Duodenal mucosa (tissue), 2 donors: ENCODE measurements around the gene CYP2B6.

ENCODE experiments used
- H3K27ac ChIP-seq: one replicate; pipeline ENCODE4 v1.7.0; 2013; ENCODE audit warnings: low read depth, low read length
- H3K27me3 ChIP-seq, 2 donors: one replicate each; pipeline ENCODE4 v1.7.0; 2013; ENCODE audit warnings: low read length in 2 of 2, control low read depth in 1 of 2; ENCODE audit not compliant: insufficient read depth in 2 of 2, control insufficient read depth in 1 of 2
- H3K36me3 ChIP-seq, 2 donors: one replicate each; pipeline ENCODE4 v1.7.0; 2013; ENCODE audit warnings: low read length in 2 of 2, control low read depth in 1 of 2; ENCODE audit not compliant: insufficient read depth in 2 of 2, control insufficient read depth in 1 of 2
- H3K4me1 ChIP-seq, 2 donors: one replicate each; pipeline ENCODE4 v1.7.0; 2013; ENCODE audit warnings: low read length in 2 of 2, control low read depth in 1 of 2; ENCODE audit not compliant: insufficient read depth in 2 of 2, control insufficient read depth in 1 of 2
- H3K4me3 ChIP-seq, 2 donors: one replicate each; pipeline ENCODE4 v1.7.0; 2013; ENCODE audit warnings: low read length in 2 of 2, low read depth in 1 of 2
- H3K9ac ChIP-seq, 2 donors: one replicate each; pipeline ENCODE4 v1.7.0; 2013; ENCODE audit warnings: low read length in 2 of 2, low read depth in 1 of 2
- H3K9me3 ChIP-seq, 2 donors: one replicate each; pipeline ENCODE4 v1.7.0; 2013; ENCODE audit warnings: low read length in 2 of 2, control low read depth in 1 of 2; ENCODE audit not compliant: control insufficient read depth in 1 of 2

Gene CYP2B6

DNA sequence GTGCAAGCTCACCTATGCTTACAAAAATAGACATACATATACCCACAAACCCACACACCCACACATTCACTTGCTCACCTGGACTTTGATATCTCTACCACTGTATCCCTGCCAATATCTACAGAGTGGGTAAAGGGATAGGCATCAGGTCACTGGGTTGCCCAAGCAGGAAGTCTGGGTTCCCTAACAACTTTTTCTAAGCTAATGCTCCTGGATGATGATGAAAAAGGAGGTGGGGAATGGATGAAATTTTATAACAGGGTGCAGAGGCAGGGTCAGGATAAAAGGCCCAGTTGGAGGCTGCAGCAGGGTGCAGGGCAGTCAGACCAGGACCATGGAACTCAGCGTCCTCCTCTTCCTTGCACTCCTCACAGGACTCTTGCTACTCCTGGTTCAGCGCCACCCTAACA is at the start of gene CYP2B6:
CYP2B6 (plus strand) TSS at position 311 of the 410 bp plus-strand sequence; CDS start at position 335, 24 bp downstream.
- Histone ChIP-seq H3K4me3 (no peak within 1 kb of the TSS), H3K27me3 (no peaks in the 10 kb centered on the region), H3K4me1 (peaks cover 7 to 13% of the 10 kb centered on the region in 2 donors), H3K9ac (no peak within 1 kb of the TSS), H3K9me3 (peaks cover 0 to 3% of the 10 kb centered on the region in 2 donors), H3K36me3 (no peaks in the 10 kb centered on the region), H3K27ac (no peak within 1 kb of the TSS)

DNA sequence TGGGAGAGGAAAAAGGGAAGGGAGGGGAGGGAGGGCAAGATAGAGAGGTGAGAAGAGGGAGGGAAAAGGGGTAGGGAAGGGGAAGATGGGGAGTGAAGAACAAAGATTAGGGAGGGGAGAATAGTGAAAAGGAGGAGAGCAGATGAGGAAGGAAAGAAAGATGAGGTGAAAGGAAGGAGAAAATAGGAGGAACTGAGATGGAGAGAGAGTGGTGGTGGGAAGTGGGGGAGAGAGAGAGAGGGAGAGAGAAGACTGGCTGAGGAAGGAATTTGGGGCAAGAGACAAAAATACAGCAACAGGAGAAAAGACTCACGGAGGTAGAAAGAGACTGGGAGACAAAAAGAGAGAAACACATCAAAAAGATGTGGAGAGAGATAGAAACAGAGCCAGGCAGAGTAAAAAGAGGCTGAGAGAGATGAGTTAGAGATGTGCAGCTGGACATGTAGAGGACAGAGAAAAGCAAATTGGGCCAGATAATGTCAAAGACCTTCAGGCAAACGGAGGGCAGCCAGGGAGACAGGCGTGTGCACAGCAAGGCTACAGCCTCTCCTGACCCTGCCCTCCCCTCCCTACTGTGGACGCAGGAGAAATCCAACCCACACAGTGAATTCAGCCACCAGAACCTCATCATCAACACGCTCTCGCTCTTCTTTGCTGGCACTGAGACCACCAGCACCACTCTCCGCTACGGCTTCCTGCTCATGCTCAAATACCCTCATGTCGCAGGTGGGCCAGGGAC is 49.4 kb upstream of the CYP2B6 start:
- Histone ChIP-seq H3K4me3 (no peak overlapping the region), H3K4me1 (no peaks in the 10 kb centered on the region), H3K27ac (no peak overlapping the region)

GRCh38 chr19:40945645-40946044 is 45.4 kb upstream of the CYP2B6 start:
- Histone ChIP-seq H3K27ac (no peak overlapping the region), H3K4me1 (no peaks in the 10 kb centered on the region), H3K9me3 (no peaks in the 10 kb centered on the region), H3K27me3 (no peaks in the 10 kb centered on the region), H3K4me3 (no peak overlapping the region), H3K9ac (no peak overlapping the region), H3K36me3 (no peaks in the 10 kb centered on the region)

More for the DNA sequence above, 49.4 kb upstream of the CYP2B6 start:
- Histone ChIP-seq H3K9ac (no peak overlapping the region), H3K27me3 (no peaks in the 10 kb centered on the region), H3K36me3 (no peaks in the 10 kb centered on the region), H3K9me3 (no peaks in the 10 kb centered on the region)

DNA sequence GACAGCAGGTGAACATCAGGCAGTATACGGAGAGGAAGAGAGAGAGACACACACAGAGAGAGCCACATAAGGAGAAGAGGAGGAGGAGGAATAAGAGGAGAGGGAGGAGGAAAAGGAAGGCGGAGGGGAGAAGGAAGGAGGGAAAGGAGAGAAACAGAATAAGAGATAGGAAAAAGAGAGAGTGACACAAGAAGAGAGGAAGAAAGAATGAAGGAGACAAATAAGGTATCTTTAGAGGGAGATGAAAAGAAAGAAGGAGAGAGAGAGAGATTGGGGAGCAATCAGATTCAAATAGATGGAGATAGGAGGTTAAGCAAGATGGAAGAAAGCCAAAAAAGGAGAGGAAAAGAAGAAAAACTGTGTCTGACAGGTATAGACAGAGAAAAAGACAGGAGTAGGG is 44.0 kb upstream of the CYP2B6 start:
- no peak overlapping the region for H3K9ac ChIP-seq
- no peak overlapping the region for H3K4me3 ChIP-seq
- H3K27ac ChIP-seq: no peak overlapping the region
- no peaks in the 10 kb centered on the region for H3K9me3 ChIP-seq
- H3K36me3 ChIP-seq: no peaks in the 10 kb centered on the region
- H3K27me3 ChIP-seq: no peaks in the 10 kb centered on the region
- no peaks in the 10 kb centered on the region for H3K4me1 ChIP-seq

DNA sequence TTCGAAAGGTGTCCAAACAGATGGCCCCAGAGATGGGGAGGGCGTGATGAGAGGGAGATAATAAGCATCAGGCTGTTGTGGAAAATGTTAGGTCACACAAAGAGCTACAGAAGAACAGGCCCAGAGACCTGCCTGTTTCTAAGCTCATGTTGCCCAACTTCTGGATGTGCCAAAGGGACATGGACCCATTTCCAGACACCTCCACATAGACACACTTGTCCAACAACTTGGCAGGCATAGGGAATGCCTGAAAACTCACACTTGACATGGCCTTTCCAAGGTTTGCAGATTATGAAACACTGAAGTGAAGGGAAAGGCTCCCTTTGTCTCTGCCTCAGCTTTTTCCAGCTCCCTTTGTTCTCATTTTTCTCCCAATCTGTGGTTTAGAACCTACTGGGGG is 43.5 kb upstream of the CYP2B6 start:
- H3K27ac ChIP-seq: no peak overlapping the region
- no peaks in the 10 kb centered on the region for H3K27me3 ChIP-seq
- no peak overlapping the region for H3K9ac ChIP-seq
- H3K9me3 ChIP-seq: peaks cover 0 to 3% of the 10 kb centered on the region in 2 donors
- H3K4me3 ChIP-seq: no peak overlapping the region
- no peaks in the 10 kb centered on the region for H3K4me1 ChIP-seq
- no peaks in the 10 kb centered on the region for H3K36me3 ChIP-seq

- no peaks in the 10 kb centered on the region for H3K27me3 ChIP-seq
- no peaks in the 10 kb centered on the region for H3K4me1 ChIP-seq
- H3K9me3 ChIP-seq: peaks cover 9 to 12% of the 10 kb centered on the region in 2 donors
- no peak overlapping the region for H3K4me3 ChIP-seq
- no peaks in the 10 kb centered on the region for H3K36me3 ChIP-seq
- H3K27ac ChIP-seq: no peak overlapping the region
- no peak overlapping the region for H3K9ac ChIP-seq
These were observed 42.3 kb upstream of the CYP2B6 start for GRCh38 chr19:40948580-40949299.

DNA sequence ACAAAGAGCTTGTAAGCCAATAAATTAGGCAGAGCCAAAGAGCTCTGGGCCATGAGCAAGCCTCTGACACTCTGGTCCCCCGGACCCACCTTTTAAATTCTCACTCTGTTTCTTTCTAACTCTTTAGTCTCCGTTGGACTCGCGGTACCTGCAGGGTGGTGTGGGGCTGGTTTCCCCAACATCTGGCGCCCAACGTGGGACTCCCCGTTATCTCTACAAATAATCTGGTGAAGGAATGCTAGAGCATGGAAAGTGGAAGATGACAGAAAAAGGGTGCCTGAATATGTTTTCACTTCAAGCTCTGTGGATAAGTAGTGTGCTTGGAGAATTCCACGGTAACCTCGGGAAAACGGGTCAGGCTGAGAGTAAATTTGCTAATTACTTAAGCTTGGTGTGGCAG is 36.5 kb upstream of the CYP2B6 start:
- Histone ChIP-seq H3K4me1 (no peaks in the 10 kb centered on the region), H3K9me3 (peaks cover 34 to 41% of the 10 kb centered on the region in 2 donors), H3K9ac (no peak overlapping the region), H3K27me3 (no peaks in the 10 kb centered on the region), H3K4me3 (no peak overlapping the region), H3K36me3 (no peaks in the 10 kb centered on the region), H3K27ac (no peak overlapping the region)

- Histone ChIP-seq H3K4me3 (no peak overlapping the region), H3K9ac (no peak overlapping the region), H3K27ac (no peak overlapping the region), H3K27me3 (peaks cover 0 to 4% of the 10 kb centered on the region in 2 donors), H3K9me3 (peaks cover 19 to 22% of the 10 kb centered on the region in 2 donors), H3K36me3 (no peaks in the 10 kb centered on the region), H3K4me1 (no peaks in the 10 kb centered on the region)
These were observed 31.7 kb upstream of the CYP2B6 start for GRCh38 chr19:40959338-40959737.

GRCh38 chr19:40960062-40960685 is 30.9 kb upstream of the CYP2B6 start:
- Histone ChIP-seq H3K4me3 (no peak overlapping the region), H3K27ac (no peak overlapping the region), H3K36me3 (no peaks in the 10 kb centered on the region), H3K27me3 (peaks cover 0 to 4% of the 10 kb centered on the region in 2 donors), H3K4me1 (no peaks in the 10 kb centered on the region), H3K9ac (no peak overlapping the region), H3K9me3 (peaks cover 11 to 14% of the 10 kb centered on the region in 2 donors)

- Histone ChIP-seq H3K9me3 (peaks cover 5 to 8% of the 10 kb centered on the region in 2 donors), H3K27me3 (peaks cover 0 to 4% of the 10 kb centered on the region in 2 donors), H3K4me1 (no peaks in the 10 kb centered on the region), H3K4me3 (no peak overlapping the region), H3K9ac (no peak overlapping the region), H3K27ac (no peak overlapping the region), H3K36me3 (no peaks in the 10 kb centered on the region)
These were observed 30.3 kb upstream of the CYP2B6 start for GRCh38 chr19:40960780-40961179.
